DMS53 treated with DMSO at 0.1 percent for 48 hours (cell line): Measurements from ENCODE around the gene DIS3L2.
A peak's percentile ranks its signal among the peaks of the same experiment; 100 is the strongest.

Experiments
- DNase-seq: peaks from one replicate; lab custom pipeline; 2025; ENCODE audit not compliant: unreplicated experiment; lab: John Stamatoyannopoulos, UW

DIS3L2 gene

DNA sequence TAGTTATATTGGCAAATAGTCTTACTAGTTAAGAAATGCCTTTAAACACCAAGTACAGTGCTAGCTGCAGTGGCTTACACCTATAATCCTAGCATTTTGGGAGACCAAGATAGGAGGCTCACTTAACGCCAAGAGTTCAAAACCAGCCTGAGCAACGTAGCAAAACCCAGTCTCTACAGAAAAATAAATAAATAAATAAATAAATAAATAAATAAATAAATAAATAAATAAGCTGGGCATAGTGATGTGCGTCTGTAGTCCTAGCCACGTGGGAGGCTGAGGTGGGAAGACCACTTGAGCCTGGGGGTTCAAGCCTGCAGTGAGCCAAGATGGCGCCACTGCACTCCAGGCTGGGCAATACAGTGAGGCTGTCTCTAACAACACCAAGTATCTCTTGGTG lies 258.4 kb downstream of the DIS3L2 start:
- DNase-seq: no peak

DNA sequence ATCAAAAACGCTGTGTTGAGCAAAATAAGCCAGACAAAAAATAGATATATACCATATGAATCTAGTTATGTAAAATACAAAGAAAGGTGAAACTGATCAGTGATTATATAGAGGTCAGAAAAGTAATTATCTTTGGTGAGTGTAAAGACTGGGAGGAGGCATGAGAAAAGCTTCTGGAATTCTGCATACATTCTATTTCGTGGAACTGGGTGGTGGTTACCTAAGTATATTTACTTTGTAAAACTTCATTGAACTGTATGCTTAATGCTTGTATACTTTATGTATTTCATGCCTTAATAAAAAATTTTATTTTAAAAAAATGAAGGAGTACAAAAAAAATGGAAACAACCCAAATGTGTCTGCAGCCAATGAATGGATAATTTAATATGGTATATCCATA lies 263.9 kb downstream of the DIS3L2 start:
- DNase-seq: no peak

DNA sequence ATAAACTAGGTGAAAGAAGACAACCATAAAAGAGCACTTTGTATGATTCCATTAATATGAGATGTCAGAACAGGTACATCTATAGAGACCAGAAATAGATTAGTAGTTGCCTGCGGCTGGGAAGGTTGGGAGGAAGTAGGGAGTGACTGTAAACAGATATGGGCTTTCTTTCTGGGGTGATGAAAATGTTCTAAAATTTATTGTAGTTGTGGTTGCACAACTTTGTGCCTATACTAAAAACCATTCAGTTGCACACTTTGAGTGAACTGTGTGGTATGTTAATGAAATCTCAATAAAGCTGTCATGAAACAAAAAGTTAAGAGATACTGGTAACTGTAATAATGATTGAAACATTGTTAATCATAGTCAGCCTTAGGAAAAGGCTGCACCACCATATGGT lies 264.4 kb downstream of the DIS3L2 start:
- DNase-seq: no peak

GRCh38 chr2:232228332-232228731 lies 266.8 kb downstream of the DIS3L2 start:
- no peak for DNase-seq

DNA sequence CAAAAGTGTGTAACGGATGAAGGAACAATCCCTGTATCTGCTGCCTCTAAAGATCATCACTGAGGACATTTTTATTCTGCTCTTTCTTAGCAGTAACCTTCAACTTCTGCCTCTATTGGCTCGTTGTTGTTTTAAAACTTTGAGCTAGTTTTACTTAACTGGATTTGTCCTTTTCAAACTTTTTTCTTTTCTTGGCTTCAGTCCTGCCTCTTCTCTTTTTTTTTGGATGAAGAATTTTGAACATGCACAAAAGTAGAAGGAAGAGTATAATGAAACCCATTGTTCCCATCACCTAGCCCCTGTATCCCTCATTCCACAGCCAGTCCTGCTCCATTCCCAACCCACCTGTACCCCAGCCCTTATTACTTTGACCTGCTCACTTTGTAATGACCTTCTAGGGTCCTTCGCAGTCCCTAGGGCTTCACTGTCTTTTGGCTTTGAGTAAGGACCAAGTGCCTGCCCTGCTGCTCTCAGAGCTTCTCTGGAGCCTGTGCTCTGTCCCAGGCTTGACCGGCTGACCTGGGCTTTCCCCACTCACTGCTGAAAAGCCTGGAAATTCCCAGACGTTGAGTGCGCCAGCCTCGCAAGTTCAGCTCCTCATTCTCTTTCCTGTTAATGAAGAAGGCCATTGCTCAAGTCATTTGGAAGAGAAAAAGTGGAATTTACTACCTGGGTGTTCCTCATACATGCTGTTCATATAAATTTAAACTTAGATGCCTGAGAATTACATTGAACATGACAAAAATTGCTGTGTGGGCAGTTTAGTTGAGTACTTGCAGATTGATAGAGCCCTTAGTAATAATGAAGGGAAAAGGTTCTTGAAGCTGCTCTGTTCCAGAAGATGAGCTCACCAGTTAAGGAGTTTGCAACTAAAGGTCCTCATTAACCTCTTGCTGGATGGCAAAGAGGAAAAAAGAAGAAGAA lies 267.7 kb downstream of the DIS3L2 start:
- DNase-seq: no peak

- no peak for DNase-seq
Observed at GRCh38 chr2:232229911-232230310, 268.4 kb downstream of the DIS3L2 start.

DNA sequence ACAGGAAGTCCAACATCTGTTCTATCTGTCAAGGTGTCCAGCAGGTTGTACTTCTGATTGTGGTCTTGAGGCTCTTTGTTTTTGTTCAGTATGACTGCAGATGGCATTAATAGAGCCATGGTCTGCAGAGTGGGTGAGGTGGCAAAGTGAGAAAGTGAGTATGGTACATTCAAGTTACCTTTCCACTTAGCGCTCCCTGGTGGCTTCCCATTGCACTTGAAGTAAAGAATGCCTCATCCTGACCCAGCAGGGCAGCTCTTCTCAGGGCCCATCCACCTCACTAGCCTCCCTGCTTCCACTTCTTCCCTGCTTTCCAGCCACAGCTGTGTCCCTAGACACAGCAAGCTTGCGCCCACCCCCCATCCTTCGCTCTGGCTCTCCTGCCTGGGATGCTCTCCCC lies 269.0 kb downstream of the DIS3L2 start:
- peak; percentile 2 for DNase-seq

- no peak for DNase-seq
Observed at GRCh38 chr2:232231554-232231953, 270.0 kb downstream of the DIS3L2 start.

- DNase-seq: no peak
Observed at GRCh38 chr2:232232915-232233314, 271.4 kb downstream of the DIS3L2 start.

- DNase-seq: peak; percentile 50
Observed at GRCh38 chr2:232234922-232235615, 273.6 kb downstream of the DIS3L2 start.

DNA sequence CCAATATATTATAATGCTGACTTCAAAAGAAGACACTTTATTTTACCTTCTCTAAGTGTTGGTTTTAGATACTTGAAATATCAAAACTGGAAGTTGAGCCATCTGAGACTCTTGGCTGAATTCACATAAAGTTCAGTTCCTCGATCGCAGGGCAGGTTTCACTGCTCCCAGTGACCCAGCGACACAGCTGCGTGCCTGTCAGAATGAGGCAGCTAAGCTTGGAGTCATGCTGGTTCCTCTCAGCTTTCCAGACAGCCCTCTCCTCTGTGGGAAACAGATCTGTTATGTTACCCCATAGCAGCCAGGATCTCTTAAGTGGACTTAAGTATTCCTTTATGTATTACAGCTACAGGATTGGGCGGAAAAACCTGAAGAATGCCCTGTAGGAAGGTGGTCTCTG lies 274.2 kb downstream of the DIS3L2 start:
- DNase-seq: peak; percentile 56

GRCh38 chr2:232236200-232236599 lies 274.7 kb downstream of the DIS3L2 start:
- DNase-seq: peak; percentile 31

GRCh38 chr2:232237464-232237863 lies 276.0 kb downstream of the DIS3L2 start:
- DNase-seq: no peak

GRCh38 chr2:232238108-232238507 lies 276.6 kb downstream of the DIS3L2 start:
- DNase-seq: no peak

DNA sequence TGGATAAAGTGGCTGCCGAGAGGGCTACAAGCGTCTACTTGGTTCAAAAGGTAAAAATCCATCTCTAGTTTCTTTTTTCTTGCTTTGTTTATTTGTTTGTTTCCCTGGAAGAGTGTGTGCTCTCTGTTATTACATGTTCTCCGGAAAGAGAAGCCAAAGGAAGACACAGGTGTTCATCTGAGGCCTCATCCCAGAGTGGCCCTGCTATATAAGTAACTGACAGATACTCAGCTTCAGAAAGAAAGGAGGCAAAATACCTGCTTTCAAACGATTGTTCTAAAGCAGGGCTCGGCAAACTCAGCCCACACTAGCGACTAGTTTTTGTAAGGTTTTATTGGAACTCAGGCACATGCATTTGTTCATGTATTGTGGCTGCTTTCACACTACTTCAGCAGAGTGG lies 277.1 kb downstream of the DIS3L2 start:
- no peak for DNase-seq

DNA sequence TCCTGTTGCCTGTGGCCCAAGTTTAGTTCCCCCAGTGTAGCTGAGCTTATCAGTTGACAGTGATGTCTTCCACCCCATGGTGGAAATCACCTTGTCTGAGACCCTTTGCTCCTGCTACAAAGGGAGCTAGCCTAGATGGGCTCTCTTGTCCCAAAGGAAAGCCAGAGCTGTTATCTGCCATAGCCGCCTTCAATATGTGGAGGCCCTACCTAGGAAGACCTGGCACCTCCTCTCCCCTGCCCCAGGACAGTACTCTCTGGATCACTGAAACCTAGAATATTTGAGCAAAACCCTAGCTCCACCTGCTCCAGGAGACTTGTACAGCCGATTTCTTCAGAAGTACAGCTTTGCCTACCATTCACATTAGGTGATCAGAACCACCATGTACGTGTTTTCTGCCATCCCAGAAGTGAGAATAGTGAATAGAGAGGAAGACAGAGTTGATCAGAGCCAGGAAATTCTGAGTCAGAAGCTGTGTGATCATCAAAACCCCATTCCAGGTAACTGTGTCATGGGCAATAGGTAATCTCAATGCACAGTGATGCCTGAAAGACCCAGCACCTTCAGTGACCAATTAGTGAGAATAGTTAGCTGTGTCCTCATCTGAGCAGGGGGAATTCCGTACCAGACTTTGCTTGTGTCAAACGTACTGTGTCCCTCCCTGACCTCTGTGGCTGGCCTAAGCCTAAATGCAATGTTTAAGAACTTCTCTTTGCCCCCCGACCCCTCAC lies 278.6 kb downstream of the DIS3L2 start:
- no peak for DNase-seq

DNA sequence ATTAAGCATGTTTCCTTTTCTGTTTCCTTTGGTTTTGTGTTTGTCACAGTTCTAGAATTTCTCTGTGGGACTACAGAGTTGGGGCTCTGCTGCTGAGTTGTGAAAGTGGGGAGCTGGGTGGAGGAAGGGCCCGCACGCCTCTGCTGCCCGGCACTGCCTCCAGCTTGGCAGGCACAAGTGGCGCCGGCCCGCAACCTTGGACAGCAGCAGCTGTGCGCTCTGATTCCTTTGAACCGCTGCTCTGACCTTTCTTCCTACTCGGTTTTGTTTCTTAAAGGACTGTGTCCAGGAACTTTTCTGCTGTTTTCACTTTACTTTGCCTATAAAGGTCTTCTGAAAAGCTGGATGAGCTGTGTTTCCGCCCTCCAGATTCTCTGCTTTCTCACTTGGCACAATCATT lies 279.4 kb downstream of the DIS3L2 start:
- no peak for DNase-seq

DNA sequence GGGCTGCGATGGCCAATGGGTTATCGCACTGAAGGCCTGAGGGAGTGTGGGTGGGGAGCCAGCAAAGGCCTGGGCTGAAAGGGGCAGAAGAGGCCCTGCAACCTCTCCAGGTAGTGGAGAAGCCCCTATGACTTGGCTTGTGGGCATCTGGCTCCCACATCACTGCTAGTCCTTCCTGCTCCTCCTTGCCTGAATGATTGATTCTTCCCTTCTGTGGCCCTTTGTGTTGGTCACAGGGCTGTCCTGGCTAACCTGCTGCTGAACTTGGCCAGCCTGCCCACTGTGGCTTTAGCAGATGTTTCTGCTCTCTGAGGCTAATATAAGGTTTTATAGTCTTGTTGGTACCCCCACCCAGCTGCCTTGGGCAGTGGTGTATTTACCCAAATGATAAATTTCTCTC lies 280.8 kb downstream of the DIS3L2 start:
- no peak for DNase-seq

DNA sequence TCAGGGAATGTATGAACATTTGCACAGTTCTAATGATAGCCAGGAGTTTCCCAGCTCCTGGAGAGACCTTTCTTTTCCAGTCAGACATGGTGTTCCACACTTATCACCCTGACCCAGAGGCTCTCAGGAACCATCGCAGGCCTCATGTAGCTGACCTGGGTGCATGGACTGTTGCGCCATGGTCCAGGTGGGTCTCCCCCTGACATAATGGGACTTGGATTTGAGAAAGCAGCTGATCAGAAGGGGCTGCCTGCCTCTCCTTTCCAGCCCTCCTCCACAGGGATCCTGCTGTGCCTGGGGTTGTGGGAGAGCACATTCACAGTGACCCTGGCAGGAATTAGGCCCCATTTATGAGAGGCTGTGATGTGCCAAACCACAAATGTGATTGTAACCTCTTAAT lies 283.6 kb downstream of the DIS3L2 start:
- no peak for DNase-seq

- DNase-seq: no peak
Observed at GRCh38 chr2:232246245-232246644, 284.7 kb downstream of the DIS3L2 start.

GRCh38 chr2:232249096-232249495 lies 287.6 kb downstream of the DIS3L2 start:
- DNase-seq: no peak
